Mesendoderm (in vitro differentiated cells): ENCODE measurements around the gene PALS2.

Experiments used
- DNase-seq: peaks from one replicate; pipeline ENCODE4 v3.0.0; 2013
- H2AK5ac ChIP-seq: 2 replicates; pipeline ENCODE4 v1.6.1; 2013; ENCODE audit warnings: low read length, inconsistent platforms
- H2BK120ac ChIP-seq: 2 replicates; pipeline ENCODE4 v1.6.1; 2013; ENCODE audit warnings: low read depth, mild to moderate bottlenecking, low read length, moderate library complexity, mixed read lengths
- H2BK15ac ChIP-seq: replicated peaks from 2 replicates; pipeline ENCODE4 v1.6.1; 2013; ENCODE audit warnings: low read depth, mild to moderate bottlenecking, moderate library complexity
- H2BK5ac ChIP-seq: 2 replicates; pipeline ENCODE4 v1.6.1; 2013; ENCODE audit warnings: low read length, inconsistent platforms
- H3K18ac ChIP-seq: 2 replicates; pipeline ENCODE4 v1.6.1; 2013; ENCODE audit warnings: mild to moderate bottlenecking, low read length, mixed read lengths
- H3K23ac ChIP-seq: one replicate; pipeline ENCODE4 v1.6.1; 2013; ENCODE audit warnings: low read length
- H3K27ac ChIP-seq: 2 replicates; pipeline ENCODE4 v1.5.1; 2013; ENCODE audit warnings: low read depth, mild to moderate bottlenecking, inconsistent platforms, low read length, moderate library complexity
- H3K27me3 ChIP-seq: 2 replicates; pipeline ENCODE4 v1.6.1; 2013; ENCODE audit warnings: low read length, control low read depth, mild to moderate bottlenecking, inconsistent platforms; ENCODE audit not compliant: insufficient read depth, poor library complexity
- H3K36me3 ChIP-seq: 2 replicates; pipeline ENCODE4 v1.6.1; 2013; ENCODE audit warnings: low read length, inconsistent platforms; ENCODE audit not compliant: control insufficient read depth, insufficient read depth
- H3K4ac ChIP-seq: one replicate; pipeline ENCODE4 v1.6.1; 2013; ENCODE audit warnings: low read depth, mild to moderate bottlenecking, low read length, moderate library complexity
- H3K4me1 ChIP-seq: 2 replicates; pipeline ENCODE4 v1.6.1; 2013; ENCODE audit warnings: low read depth, low read length, inconsistent platforms; ENCODE audit not compliant: control insufficient read depth
- H3K4me2 ChIP-seq: 2 replicates; pipeline ENCODE4 v1.6.1; 2013; ENCODE audit warnings: low read length
- H3K4me3 ChIP-seq: 2 replicates; pipeline ENCODE4 v1.5.1; 2013; ENCODE audit warnings: mild to moderate bottlenecking, low read length
- H3K56ac ChIP-seq: one replicate; pipeline ENCODE4 v1.6.1; 2013; ENCODE audit warnings: low read length
- H3K79me1 ChIP-seq: 2 replicates; pipeline ENCODE4 v1.6.1; 2013; ENCODE audit warnings: low read length, inconsistent platforms
- H3K79me2 ChIP-seq: 2 replicates; pipeline ENCODE4 v1.6.1; 2013; ENCODE audit warnings: mild to moderate bottlenecking, low read length; ENCODE audit not compliant: control insufficient read depth, insufficient read depth
- H3K9ac ChIP-seq: 2 replicates; pipeline ENCODE4 v1.6.1; 2013; ENCODE audit warnings: low read length, inconsistent platforms
- H4K5ac ChIP-seq: one replicate; pipeline ENCODE4 v1.6.1; 2013; ENCODE audit warnings: low read length
- H4K8ac ChIP-seq: one replicate; pipeline ENCODE4 v1.6.1; 2013; ENCODE audit warnings: low read depth, mild to moderate bottlenecking, control low read depth, low read length, moderate library complexity
- WGBS: extraction: QIAGEN DNeasy Blood & Tissue Kit; methylation state at CpG from one replicate; pipeline ENCODE4 v1.1.7; 2013; ENCODE audit warnings: low lambda C conversion rate, missing lambda C conversion rate; ENCODE audit not compliant: insufficient coverage; ENCODE audit errors: extremely low coverage; 5-methylcytosine and 5-hydroxymethylcytosine counted together

The PALS2 gene

GRCh38 chr7:24572016-24572392, 1.2 kb upstream of the PALS2 start:
- Histone ChIP-seq H3K27ac (no peak overlapping the region), H3K4me3 (no peak overlapping the region), H2AK5ac (no peak overlapping the region), H4K5ac (no peak overlapping the region), H3K56ac (no peak overlapping the region), H3K23ac (no peak overlapping the region), H3K4me1 (peaks cover 12% of the 10 kb centered on the region), H3K4ac (no peak overlapping the region), H3K36me3 (no peaks in the 10 kb centered on the region), H2BK120ac (no peak overlapping the region), H3K79me2 (peaks cover 19% of the 10 kb centered on the region), H3K79me1 (no peaks in the 10 kb centered on the region), H3K27me3 (no peaks in the 10 kb centered on the region), H3K18ac (no peak overlapping the region), H3K9ac (no peak overlapping the region), H4K8ac (no peak overlapping the region), H3K4me2 (no peak overlapping the region), H2BK5ac (no peak overlapping the region), H2BK15ac (no peak overlapping the region)
- no peak for DNase-seq
- WGBS, result no CpG with 5 or more reads among the region's 4 CpGs

- Histone ChIP-seq H3K56ac (peak overlapping the region; percentile 89), H4K5ac (no peak overlapping the region), H3K4me2 (peak overlapping the region; percentile 53), H3K9ac (peak overlapping the region; percentile 72), H3K23ac (no peak overlapping the region), H3K79me1 (peaks cover 1% of the 10 kb centered on the region), H3K27ac (no peak overlapping the region), H3K4me3 (peak overlapping the region; percentile 50), H3K27me3 (no peaks in the 10 kb centered on the region), H3K79me2 (peaks cover 21% of the 10 kb centered on the region), H3K36me3 (no peaks in the 10 kb centered on the region), H4K8ac (no peak overlapping the region), H2BK15ac (no peak overlapping the region), H2BK120ac (no peak overlapping the region), H2BK5ac (no peak overlapping the region), H3K4me1 (peaks cover 12% of the 10 kb centered on the region), H3K18ac (peak overlapping the region; percentile 78), H3K4ac (peak overlapping the region; percentile 18), H2AK5ac (no peak overlapping the region)
- no CpG with 5 or more reads among the region's 16 CpGs for WGBS
- no peak for DNase-seq
Measured at GRCh38 chr7:24572393-24572996, 757 bp upstream of the PALS2 start.

- peak overlapping the region; percentile 15 for H4K8ac ChIP-seq
- no peak overlapping the region for H2BK15ac ChIP-seq
- H2BK120ac ChIP-seq, result peak overlapping the region; percentile 84
- peak overlapping the region; percentile 83 for H3K4ac ChIP-seq
- H3K4me3 ChIP-seq, result peak overlapping the region; percentile 71
- H3K23ac ChIP-seq, result no peak overlapping the region
- peaks cover 32% of the 10 kb centered on the region for H3K79me2 ChIP-seq
- no peak overlapping the region for H2AK5ac ChIP-seq
- H3K4me1 ChIP-seq, result peaks cover 6% of the 10 kb centered on the region
- no CpG with 5 or more reads among the region's 101 CpGs for WGBS
- H4K5ac ChIP-seq, result no peak overlapping the region
- H2BK5ac ChIP-seq, result peak overlapping the region; percentile 54
- peak; percentile 77 for DNase-seq
- H3K36me3 ChIP-seq, result no peaks in the 10 kb centered on the region
- no peaks in the 10 kb centered on the region for H3K27me3 ChIP-seq
- peak overlapping the region; percentile 96 for H3K27ac ChIP-seq
- peak overlapping the region; percentile 88 for H3K9ac ChIP-seq
- peak overlapping the region; percentile 87 for H3K56ac ChIP-seq
- H3K79me1 ChIP-seq, result peaks cover 2% of the 10 kb centered on the region
- H3K18ac ChIP-seq, result peak overlapping the region; percentile 95
- peak overlapping the region; percentile 74 for H3K4me2 ChIP-seq
Measured at GRCh38 chr7:24573554-24574338, 494 bp downstream of the PALS2 start.

- no CpG with 5 or more reads among the region's 11 CpGs for WGBS
- no peak for DNase-seq
- H3K27ac ChIP-seq, result peak overlapping the region; percentile 96
Measured at GRCh38 chr7:24574386-24574785, 1.1 kb downstream of the PALS2 start.

GRCh38 chr7:24574950-24575349, 1.7 kb downstream of the PALS2 start:
- Histone ChIP-seq H3K27me3 (no peaks in the 10 kb centered on the region), H4K5ac (no peak overlapping the region), H3K36me3 (no peaks in the 10 kb centered on the region), H3K56ac (peak overlapping the region; percentile 87), H3K4me2 (peak overlapping the region; percentile 74), H3K4ac (no peak overlapping the region), H2BK5ac (no peak overlapping the region), H4K8ac (no peak overlapping the region), H3K79me1 (peaks cover 2% of the 10 kb centered on the region), H3K27ac (no peak overlapping the region), H3K18ac (no peak overlapping the region), H2BK120ac (no peak overlapping the region), H3K9ac (peak overlapping the region; percentile 88), H3K23ac (no peak overlapping the region), H2BK15ac (no peak overlapping the region), H3K4me3 (peak overlapping the region; percentile 71), H3K4me1 (peaks cover 5% of the 10 kb centered on the region), H3K79me2 (peaks cover 39% of the 10 kb centered on the region), H2AK5ac (no peak overlapping the region)
- DNase-seq, result no peak
- no CpG with 5 or more reads among the region's 4 CpGs for WGBS

More at GRCh38 chr7:24574386-24574785, 1.1 kb downstream of the PALS2 start:
- no peak overlapping the region for H4K5ac ChIP-seq
- peak overlapping the region; percentile 71 for H3K4me3 ChIP-seq
- no peaks in the 10 kb centered on the region for H3K36me3 ChIP-seq
- H3K18ac ChIP-seq, result peak overlapping the region; percentile 95
- H3K27me3 ChIP-seq, result no peaks in the 10 kb centered on the region
- peak overlapping the region; percentile 74 for H3K4me2 ChIP-seq
- peaks cover 2% of the 10 kb centered on the region for H3K79me1 ChIP-seq
- peak overlapping the region; percentile 87 for H3K56ac ChIP-seq
- peaks cover 5% of the 10 kb centered on the region for H3K4me1 ChIP-seq
- H3K23ac ChIP-seq, result no peak overlapping the region
- no peak overlapping the region for H3K4ac ChIP-seq
- peak overlapping the region; percentile 88 for H3K9ac ChIP-seq
- peaks cover 35% of the 10 kb centered on the region for H3K79me2 ChIP-seq
- H4K8ac ChIP-seq, result no peak overlapping the region
- no peak overlapping the region for H2BK120ac ChIP-seq
- no peak overlapping the region for H2BK15ac ChIP-seq
- no peak overlapping the region for H2BK5ac ChIP-seq
- no peak overlapping the region for H2AK5ac ChIP-seq
